Stimulated activated CD4-positive, alpha-beta T cell treated with anti-CD3 and anti-CD28 coated beads, Interleukin-4, amount 100 ng/mL, for 4 hours (primary cell): Measurements from ENCODE around the gene KRT78.
A peak's percentile ranks its signal among the peaks of the same experiment; 100 is the strongest.
"Not testable (repeated sequence)": the region's sequence is repeated elsewhere in the genome, so short reads cannot be mapped to it uniquely, and the experiment has no call there.

ENCODE experiments used
- DNase-seq, 2 experiments: peaks; one replicate each; pipeline ENCODE4 v3.0.0-alpha.2; 2020

Gene KRT78

DNA sequence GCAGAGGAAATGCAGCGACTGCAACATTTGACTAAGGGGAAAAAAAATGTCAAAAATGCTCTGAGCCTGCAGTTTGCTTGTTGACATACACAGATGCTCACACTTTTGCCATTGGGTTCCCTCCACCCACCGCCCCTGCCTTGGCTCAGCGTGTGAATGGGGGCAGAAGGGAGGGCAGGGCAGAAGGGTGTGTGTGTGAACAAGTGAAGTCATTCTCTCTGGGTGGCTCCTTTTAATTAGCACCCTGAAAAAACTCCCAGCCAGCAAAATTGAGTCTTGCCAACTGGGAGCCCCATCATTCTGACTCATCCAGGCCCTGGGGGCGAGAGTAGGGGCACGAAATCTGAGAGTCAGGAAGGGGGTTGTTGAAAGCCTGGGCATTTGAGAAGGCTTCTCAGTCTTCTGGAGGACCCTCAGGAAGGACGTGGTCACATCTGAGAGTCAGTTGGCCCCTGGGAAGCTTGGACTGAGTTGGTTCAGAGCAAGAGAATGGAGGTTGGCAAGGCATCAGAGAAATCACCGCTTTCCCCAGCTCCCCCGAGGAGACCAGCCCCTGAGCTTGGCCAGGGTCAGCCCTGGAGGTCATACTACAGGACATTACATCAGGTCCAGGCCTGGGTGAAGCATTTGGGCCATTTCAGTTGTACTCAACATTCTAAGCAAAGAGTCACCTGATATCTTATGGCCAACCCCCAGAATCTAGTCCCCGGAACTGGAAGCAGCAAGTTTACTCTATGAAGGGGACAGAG lies 22.7 kb upstream of the KRT78 start:
- DNase-seq: no peak

DNA sequence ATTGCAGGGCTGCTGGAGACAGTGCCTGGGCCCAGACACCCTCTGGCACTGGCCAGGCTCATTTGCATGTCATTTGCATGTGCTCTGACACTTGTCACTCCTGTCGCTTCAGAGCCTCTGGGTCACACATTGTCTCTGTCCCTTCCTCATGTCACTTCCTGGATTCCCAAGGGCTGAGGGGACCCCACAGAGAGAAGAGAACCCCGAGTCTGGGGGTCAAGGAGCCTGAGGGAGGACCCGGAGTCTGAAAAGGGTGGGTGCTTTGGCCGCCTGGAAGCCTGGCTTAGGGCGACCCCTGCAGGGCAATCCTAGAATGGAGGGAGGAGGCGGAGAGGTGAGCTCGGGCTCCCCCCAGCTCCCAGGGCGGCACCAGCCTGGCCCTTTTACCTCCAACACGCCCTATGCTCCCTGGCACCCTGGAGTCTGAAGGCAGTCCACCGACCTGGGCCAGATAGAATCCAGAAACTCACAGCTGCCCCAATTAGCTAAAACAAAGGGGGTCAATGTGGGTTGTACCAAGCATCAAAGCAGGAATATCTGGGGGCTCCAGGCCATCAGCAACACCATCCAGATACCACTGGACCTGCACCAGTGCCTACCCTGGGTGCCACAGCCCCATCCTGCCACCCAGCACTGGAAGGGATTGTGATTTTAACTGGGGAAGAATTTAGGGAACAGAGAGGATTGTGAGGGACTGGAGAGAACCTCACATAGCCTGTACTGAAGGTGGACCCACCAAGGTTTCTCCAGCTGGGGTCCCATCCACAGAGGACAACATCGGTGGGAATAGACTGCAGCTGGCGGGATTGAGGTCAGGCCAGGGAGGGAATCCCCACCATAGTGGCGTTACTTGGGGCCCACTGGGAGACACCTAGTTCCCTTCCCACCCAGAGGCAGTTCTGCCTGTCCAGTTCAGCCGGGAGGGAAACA lies 21.8 kb upstream of the KRT78 start:
- peak; percentile 62 to 77 for DNase-seq

DNA sequence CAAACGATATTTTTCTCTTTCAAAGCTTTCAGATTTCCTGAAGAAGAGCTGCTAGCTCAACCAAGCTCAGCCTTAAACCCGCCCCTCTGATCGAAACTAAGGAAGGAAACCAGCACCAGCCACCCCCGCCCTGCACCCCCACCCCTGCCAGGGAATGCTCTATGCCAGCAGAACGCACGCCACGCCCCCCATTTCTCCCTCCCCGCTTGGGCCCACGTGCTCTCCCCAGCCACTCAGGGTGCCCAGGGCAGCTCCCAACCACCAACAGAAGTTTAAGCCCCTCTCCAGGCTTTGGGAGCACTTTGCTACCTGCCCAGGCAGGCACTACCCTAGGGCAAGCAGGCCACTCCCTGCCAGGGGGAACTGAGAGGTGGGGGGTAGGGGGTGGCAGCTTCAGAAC lies 18.8 kb upstream of the KRT78 start:
- peak; percentile 36 to 59 for DNase-seq

DNA sequence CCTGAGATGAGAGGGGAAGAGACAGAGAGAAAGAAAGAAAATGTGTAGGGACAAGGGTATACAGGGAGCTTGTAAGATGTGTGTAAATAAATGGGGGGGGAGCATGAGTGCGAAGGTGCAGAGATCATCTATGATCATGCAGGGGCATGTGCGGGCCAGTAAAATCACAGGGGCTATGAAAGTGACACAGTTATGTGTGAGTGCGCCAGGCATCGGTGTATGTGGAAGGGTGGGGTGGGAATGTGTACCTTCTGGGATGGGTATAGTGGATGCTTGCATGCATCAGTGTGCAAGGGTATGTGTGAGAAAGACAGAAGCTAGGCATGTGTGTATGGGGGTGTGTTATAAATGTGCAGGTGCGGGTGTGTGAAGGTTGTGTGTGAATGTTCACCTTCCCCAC lies 18.4 kb upstream of the KRT78 start:
- no peak for DNase-seq

DNA sequence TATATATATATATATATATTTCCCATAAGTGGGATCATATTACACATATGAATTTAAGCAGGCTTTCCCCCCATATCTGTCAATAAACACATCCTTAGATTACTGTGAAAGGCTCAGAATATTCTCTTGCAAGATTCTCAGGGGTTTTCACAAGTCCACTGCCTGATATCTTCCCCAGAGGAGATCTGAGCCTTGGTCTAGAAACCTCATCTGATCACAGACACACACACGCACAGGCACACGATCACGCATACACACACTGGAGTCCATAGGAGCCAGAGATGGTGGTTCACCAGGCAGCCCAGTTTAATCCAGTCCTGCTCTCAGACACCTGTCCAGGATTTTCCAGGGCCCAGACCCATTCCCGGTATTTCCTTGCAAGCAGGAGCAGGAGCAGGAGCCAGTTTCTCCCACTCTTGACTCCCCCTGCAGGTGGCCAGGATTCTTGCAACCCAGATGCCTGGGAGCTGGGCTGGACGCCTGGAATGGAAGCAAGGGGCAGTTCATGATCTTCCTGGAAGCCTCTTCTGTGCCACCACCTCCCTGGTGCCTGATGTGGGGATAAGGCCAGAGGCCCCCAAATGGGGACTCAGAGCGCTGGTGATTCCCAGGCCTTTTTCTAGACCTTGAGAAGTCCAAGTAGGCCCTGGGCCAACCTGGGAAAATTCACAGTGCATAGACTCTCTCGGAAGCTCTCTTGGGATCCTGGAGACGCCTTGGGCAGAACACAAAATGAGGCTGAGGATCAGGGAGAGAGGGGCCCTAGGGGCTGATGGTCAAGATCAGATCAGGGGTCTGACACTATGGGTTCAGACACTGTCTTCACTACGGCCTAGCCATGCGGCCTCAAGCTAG lies 16.5 kb upstream of the KRT78 start:
- DNase-seq: no peak

DNA sequence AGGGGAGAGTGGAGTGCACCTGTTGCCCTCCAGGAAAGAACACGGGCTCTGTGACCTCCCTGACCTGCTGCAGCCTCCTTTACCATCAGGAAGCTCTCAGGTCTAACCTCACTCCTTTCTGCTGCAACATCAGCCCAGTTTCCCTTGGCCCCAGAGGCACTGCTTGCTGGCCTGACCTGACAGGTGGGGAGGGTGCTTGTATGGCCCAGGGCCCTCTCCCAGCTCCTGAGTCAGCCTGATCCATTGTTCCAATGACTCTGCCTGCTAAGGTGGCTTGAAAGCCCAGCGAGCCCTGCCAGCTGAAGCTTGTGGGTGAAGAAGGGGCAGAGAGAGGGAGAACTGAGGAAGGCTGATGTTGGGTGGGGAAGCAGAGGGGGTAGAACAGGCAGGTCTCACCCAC lies 13.2 kb upstream of the KRT78 start:
- DNase-seq: no peak

DNA sequence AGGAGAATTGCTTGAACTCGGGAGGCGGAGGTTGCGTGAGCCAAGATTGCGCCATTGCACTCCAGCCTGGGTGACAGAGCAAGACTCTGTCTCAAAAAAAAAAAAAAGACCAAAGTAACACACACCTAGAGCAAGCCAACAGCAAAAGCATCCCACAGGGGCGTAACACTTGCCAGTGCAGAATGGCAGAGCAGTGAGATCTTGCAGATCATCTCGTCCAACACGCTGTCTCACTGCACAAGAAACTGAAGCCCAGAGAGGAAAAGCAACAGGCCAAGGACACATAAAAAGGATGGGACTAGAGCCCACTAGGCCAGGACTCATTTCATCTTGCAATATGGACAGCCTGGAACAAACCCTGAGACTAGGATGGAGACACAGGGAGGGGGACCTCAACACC lies 12.7 kb upstream of the KRT78 start:
- no peak for DNase-seq

DNA sequence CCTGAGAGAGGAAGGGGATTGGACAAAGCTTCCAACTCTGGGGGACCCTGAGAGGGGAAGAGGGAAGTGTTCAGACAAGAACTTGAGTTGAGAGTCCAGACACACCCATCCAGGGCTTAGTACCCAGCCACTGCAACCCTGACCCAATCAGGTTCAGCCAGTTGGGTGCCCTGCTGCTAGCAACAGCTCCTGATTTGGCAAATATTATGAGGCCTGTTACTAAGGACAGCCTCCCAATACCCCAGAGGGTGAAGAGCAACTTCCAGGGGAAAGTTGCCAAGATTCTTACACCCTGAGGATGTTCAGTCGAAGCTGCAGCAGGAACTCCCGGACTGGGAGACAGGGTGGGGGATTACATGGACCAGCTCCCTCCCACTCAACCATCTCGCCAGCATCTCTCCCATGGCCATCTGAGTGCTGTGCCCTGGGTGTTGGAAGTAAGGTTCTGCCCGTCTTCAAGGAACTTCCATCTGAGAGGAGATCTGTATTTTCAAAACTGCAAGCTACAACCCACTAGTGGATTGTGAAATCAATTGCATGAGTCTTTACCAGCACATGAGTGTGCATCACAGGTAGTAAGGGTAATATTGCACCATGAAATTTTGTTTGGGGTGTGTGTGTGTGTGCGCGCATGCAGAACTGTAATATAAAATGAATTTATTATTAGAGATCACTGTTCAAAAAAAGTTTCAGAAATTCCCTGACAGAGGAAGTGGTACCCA lies 11.5 kb upstream of the KRT78 start:
- no peak for DNase-seq

DNA sequence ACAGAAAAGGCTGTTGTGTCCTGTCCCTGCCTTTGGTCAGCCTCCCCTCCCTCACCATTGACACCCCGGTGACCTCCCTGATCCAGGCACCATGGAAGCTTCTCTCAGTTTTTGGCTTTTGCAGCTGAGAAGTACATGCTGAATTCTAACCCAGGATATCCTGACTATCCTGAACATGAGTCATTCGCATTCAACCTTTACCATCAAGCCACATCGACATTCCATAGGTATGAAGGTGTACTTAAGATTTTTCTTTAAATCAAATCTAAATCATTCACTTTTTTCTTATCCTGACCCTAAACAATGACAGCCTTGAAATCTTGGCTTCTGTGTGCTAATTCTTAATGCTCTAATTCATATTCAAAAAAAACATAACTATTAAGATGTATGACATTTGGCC lies 8.7 kb upstream of the KRT78 start:
- no peak for DNase-seq

DNA sequence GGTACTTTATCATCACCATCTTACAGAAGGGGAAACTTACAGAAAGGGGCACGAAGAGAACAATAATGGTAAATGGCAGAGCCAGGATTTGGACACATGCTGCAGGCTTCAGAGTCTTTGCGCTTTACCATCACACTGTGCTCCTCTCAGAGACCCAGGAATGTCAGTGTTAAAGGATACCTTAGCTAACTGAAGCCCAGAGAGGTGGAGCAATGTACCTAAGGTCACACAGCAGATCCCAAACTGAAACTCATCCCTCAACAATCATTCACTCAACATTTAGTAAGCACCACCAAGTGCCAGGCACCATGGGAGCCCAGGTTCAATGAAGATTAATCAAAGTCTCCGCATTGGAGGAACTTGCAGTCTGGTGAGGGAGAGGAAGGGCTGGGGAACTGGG lies 8.0 kb upstream of the KRT78 start:
- DNase-seq: no peak

DNA sequence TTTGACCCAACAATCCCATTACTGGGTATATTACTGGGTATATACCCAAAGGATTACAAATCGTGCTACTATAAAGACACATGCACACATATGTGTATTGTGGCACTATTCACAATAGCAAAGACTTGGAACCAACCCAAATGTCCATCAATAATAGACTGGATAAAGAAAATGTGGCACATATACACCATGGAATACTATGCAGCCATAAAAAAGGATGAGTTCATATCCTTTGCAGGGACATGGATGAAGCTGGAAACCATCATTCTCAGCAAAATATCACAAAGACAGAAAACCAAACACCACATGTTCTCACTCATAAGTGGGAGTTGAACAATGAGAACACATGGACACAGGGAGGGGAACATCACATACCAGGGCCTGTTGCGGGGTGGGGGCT lies 7.3 kb upstream of the KRT78 start:
- not testable (repeated sequence) for DNase-seq

DNA sequence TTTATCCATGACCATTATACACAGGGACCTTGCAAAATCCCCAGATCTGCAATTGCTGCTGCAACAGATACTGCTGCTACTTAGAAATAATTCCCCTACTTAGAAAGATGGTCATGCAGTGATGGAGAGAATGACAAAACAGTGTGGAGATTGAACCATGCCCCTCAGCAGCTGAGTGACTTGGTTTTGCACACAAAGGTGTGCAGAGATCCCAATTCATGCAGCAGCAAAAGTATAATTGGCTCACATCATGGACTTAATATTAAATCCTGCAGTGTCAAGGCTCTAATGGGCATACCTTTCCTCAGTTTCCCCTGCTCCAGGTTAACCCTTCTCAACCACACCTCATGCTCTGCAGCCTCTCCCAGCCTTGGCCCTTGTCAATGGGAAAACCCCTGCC lies 3.0 kb upstream of the KRT78 start:
- DNase-seq: no peak

DNA sequence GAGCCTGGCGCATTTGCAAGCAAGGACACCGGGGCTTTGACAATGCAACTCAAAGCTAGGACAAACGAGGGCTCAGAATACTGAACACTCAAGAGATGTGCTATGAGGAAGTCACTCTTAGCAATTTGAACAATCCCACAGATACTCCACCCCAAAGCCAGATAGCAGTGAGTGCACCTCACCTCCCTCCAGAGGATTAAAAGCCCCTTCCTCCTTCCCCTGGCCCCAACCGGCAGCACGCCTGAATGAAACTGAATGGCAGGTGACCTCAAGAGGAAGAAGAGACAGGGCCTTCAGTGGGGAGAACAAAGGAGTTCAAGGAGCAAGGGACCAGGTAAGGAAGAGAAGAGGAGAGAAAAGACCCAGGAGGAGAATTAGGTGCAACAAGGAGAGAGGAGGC lies 1.9 kb upstream of the KRT78 start:
- no peak for DNase-seq

DNA sequence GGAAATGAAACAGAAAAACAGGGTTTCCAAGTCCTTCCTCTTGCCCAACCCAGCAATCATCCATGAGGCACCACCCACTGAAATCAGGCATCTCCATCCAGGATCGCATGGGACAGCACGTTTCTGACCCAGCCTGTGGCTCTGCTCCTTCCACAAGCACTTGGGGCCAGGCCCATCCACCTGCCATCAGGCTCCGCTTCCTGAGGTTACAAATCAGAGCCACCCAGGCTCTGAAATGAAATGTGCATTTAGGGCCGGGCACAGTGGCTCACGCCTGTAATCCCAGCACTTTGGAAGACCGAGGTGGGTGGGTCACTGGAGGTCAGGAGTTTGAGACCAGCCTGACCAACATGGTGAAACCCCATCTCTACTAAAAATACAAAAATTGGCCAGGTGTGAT lies 717 bp upstream of the KRT78 start:
- no peak for DNase-seq

DNA sequence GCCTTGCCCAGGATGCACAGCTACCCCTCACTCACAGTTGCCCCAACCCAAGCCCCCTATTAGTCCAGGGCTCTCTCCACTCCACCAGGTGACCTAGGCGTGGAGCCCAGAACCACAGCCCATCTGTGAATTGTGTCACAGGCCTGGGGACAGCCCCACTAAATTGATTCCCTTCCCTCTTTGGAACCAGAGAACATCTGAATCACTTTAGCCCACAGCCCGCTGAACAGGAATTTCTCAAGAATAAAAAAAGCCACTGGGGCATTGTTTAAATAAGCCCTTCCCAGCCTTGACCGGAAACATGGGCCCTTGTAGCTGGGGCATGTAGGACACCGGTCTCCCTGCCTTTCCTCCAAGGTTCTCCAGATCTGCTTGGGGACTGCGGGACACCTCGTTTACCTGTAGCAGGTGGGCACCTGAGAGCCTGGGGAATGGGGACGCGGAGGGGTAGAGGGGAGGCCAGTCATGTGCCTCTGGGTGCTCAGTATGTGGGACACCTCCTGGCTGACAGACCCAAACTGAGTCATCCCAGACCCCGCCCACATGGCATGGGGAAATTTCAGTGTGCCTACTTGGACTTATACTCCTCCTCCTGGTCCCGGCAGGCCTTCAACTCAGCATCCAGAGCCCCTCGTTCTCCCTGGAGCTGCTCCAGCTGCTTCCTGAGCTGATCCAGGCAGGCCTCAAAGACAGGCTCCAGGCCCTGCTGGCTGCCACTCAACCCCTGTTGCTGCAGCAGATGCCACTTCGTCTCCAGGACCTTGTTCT lies 1.3 kb downstream of the KRT78 start:
- DNase-seq: no peak

DNA sequence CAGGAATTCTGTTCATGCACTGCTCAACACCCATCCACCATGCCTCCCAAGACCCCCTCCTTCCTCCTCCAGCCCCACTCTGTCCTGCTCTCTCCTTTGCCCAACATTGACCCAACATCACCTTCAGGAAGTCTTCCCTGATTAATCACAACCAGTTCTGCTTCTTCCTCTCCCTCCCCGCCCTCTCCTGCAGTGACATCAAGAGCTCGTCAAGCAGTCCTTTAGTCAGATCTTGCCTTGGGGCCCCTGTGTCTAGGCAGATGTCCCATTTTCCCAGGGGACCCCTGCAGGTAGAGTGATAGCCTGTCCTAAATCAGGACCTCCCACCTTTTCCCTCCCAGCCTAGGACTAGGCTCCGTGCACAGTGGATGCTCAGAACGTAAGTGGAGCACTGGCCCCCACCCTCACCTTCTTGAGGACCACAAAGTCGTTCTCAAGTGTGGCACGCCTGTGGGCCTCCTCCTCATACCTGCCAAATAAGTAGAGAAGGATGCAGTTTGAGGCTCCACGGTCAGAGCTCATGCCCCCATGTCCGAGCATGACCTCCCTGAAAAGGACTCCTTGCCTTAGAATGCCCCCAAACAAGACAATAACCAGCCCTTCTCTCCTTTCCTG lies 2.3 kb downstream of the KRT78 start:
- no peak for DNase-seq

DNA sequence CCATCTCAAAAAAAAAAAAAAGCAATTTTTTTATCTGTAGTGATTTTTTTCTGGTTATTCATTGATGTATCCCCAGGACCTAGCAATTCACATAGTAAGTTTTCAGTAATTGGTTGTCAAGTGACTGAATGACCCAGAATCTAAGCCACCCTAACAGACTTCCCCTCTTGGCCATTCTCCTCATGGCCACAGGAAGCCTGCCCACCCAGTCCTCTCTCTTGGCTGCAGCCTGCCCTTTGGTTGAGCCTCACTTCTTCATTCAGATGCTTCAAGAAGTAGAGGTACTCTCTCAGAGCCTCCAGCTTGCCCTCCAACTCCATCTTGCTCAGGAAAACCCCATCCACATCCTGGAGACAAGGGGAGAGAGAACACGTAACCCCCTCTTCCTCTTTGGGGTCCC lies 2.8 kb downstream of the KRT78 start:
- DNase-seq: no peak

DNA sequence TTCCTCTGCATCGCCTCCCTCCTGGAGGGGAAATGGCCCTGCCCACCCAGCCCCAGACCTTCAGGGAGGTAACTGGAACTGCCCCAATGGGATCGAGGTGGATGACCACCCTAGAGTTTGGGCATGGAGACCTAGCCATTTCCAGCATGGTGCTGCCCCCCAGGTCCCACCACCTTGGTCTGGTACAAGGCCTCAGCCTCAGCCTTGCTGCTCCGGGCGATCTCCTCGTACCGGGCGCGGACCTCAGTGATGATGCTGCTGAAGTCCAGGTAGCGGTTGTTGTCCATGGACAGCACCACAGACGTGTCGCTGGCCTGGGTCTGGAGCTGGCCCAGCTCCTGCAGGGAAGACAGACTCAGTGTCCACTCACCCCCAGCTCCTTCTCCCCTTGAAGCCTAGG lies 4.4 kb downstream of the KRT78 start:
- no peak for DNase-seq

DNA sequence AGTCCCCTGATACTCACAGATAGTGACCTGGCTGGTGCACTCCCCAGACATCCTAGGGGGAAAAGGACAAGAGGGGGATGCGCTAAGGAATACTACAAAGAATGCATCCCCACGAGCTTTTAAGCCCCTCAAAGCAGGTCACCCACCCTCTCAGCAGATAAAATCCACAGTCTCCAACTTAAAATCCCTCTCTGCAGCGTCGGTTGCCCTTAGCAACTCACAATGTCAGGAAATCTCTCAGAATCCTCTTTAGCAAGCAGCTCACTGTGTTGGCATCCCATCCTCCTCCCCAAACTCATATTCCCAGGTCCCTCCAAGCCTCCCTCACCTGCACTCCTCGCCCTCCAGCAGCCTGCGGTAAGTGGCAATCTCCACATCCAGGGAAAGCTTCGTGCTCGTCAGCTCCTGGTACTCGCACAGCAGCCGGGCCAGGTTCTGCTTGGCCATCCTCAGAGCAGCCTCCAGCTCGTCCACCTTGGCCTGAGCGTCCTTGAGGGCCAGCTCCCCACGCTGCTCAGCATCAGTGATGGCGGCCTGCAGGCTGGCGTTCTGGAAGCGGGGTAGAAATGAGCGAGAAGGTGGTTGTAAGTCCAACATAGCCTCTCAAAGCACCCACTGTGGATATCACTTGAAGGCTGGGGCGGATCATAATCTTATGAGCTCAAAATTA lies 9.2 kb downstream of the KRT78 start:
- DNase-seq: no peak

DNA sequence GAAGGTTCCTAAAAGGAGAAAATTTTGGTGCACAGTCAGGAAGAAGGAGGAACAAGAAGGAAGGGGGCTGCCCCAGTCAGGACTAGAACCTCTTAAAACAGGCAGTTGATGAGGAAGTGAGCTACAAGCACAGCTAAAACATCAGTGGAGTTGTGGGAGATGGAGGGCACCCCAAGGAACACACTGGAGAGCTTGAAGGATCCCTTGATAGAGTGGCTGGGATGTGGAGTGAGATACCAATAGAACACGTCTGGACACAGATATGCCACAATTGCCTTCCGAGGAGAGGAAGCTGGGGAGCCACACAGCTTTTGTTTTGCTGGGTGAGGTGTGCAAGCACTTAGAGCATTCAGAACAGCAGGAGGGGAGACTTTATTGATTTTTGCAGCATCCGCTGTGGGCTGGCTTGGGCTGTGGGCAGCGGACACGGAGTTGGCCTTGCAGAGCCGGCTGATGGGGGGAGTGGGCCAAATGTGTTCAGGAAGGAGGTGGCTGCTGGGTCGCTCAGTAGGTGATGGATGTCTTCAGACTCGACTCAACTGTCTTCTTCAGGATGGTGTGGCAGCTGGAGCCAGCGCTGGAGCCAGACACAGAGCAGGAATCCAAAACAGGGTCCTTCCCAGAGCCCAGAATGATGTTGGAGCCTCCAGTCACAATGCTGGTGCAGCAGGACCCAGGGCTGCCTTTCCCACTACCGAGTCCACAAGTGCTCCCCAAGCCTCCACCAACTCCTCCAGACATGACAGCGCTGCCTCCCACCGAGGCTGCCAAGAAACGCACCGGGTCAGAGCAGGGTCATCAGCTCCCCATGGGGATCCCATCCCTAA lies 10.0 kb downstream of the KRT78 start:
- no peak for DNase-seq
